Heart left ventricle (tissue), 16 donors: ENCODE measurements around the gene MAN1C1. TPM values are rescaled to one million over a fixed set of nuclear protein-coding genes. Genes with fewer than 3 reads are reported as not detected.

Experiments used
- ATAC-seq, 4 donors: fragments of 200-7000 bp; cut with Tn5 transposase; one replicate each; pipeline ENCODE4 v1.9.1; 2020 to 2022; ENCODE audit warnings: moderate library complexity in 4 of 4, mild to moderate bottlenecking in 3 of 4, moderate number of reproducible peaks in 1 of 4
- DNase-seq, 5 donors: peaks; one replicate each; pipeline ENCODE4 v3.0.0-alpha.2; 2020
- H3K27ac ChIP-seq, 12 donors: fragments of 200-600 bp; sonication (generic) in 4 of 12; one replicate each; pipeline versions ENCODE4 v1.5.0 to v1.8.0; 2016 to 2022; ENCODE audit warnings: mild to moderate bottlenecking in 2 of 12
- H3K27me3 ChIP-seq, 9 donors: fragments of 200-600 bp; sonication (generic) in 2 of 9; one replicate each; pipeline versions ENCODE4 v1.5.1 to v1.8.0; 2016 to 2022; ENCODE audit warnings: mild to moderate bottlenecking in 3 of 9
- H3K36me3 ChIP-seq, 9 donors: fragments of 200-600 bp; sonication (generic) in 2 of 9; one replicate each; pipeline versions ENCODE4 v1.5.0 to v1.8.0; 2018 to 2022; ENCODE audit warnings: mild to moderate bottlenecking in 2 of 9
- H3K4me1 ChIP-seq, 12 donors: fragments of 200-600 bp; sonication (generic) in 4 of 12; one replicate each; pipeline versions ENCODE4 v1.5.0 to v1.8.0; 2016 to 2022; ENCODE audit warnings: mild to moderate bottlenecking in 3 of 12
- H3K4me3 ChIP-seq, 12 donors: fragments of 200-600 bp; sonication (generic) in 4 of 12; one replicate each; pipeline versions ENCODE4 v1.5.0 to v1.8.0; 2017 to 2022; ENCODE audit warnings: mild to moderate bottlenecking in 9 of 12, moderate library complexity in 4 of 12
- H3K9me3 ChIP-seq, 12 donors: fragments of 200-600 bp; sonication (generic) in 4 of 12; one replicate each; pipeline versions ENCODE4 v1.5.0 to v1.8.0; 2016 to 2022; ENCODE audit warnings: mild to moderate bottlenecking in 1 of 12
- POLR2A ChIP-seq, 2 donors: fragments of 450-650 bp; IDR thresholded peaks; one replicate each; pipeline ENCODE4 v1.6.1; 2017; ENCODE audit warnings: antibody characterized with exemption in 2 of 2, mild to moderate bottlenecking in 2 of 2, moderate library complexity in 2 of 2
- WGBS, 4 donors: extraction: QIAGEN DNeasy Blood & Tissue Kit in 2 of 4; methylation state at CpG; one replicate each; pipeline versions ENCODE4 v1.1.5 to v1.1.7; 2013 to 2018; 5-methylcytosine and 5-hydroxymethylcytosine counted together
- intact Hi-C, 10 donors: fragments of 100-400 bp; cut with DNase I; formaldehyde crosslinking; loops; one replicate each; pipeline versions ENCODE4 v1.11.1 to v1.14.2; 2022
- polyA plus RNA-seq, 2 donors: library from polyadenylated mRNA; stranded (reverse); fragments of 200-250 nt; gene quantifications; one replicate each; pipeline ENCODE4 v1.2.3, GENCODE V29; 2013
- total RNA-seq, 9 donors: library from RNA; depleted of rRNA in 2 of 9; stranded (reverse); fragments of >200 nt in 2 of 9; fragmentation: NEBNext Ultra II Directional in 3 of 9; extraction: Animal tissue kit (Norgen Biotek cat#: 25700) in 3 of 9; gene quantifications; one replicate each; pipeline versions ENCODE4 v1.1.0 to v1.2.4, GENCODE V29; 2016 to 2023
- TF ChIP-seq, protein P1 (sequence below), 12 donors: fragments of 200-600 bp; sonication (generic) in 4 of 12; IDR thresholded peaks; one replicate each; pipeline versions ENCODE4 v1.5.0 to v1.8.0; 2018 to 2022; ENCODE audit warnings: antibody characterized with exemption in 12 of 12, mild to moderate bottlenecking in 5 of 12
- donor health status: ischemic (EF 13 %, LVEDD 7.1; RV severe dilation, severe dysfunction).
- donor health status: healthy with polysubstance abuse.
- donor health status: DM: no; HTN: yes; CAD: no.
- donor health status: DM: no; HTN: no; CAD: no.
- donor health status: ischemic (EF 25% LVEDD 6.9; RV normal size, moderate dysfunction).
- donor health status: ischemic (EF 25% LVEDD 5.7; RV mildly dilated, moderate dysfunction).
- donor health status: healthy.
- donor health status: DM: yes; HTN: yes; CAD: no.
- donor health status: ischemic (EF 35%, LVEDD 5.7; RV mildly dilated, moderate dysfunction).
- donor health status: nonischemic (EF 11% LVEDD 7.7; RV severe dilation, severe dysfunction).
- donor health status: DM: yes; HTN: yes; CAD: no.
- donor health status: PGD.
- donor health status: ischemic (EF 29% LVEDD 5.4; RV normal size, mild dysfunction).
- donor health status: nonischemic (EF 23%, LVEDD 6.1; RV moderate dilation, normal function).

The MAN1C1 gene
- total and polyA plus RNA-seq, 11 donors, result 7.7 to 25.7 (median 14.7) TPM

DNA sequence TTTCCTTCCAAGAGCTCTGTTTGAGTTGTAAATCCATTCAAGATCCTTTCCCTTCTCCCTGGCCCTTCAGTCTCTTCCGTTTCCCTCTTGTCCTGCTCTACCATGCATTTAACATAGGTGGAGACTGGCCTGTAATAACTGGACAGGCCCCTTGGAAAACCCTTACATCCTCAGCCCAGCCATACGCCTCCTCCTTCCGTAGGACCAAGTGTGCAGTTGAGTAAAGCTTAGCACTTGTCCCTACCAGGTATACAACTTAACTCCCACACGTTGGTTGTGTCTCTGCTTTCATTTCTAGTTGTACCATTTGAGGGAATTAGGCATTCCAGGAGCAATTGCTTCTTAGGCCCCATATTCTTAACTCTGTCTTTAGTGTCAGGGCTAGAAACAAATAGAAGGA lies 6.4 kb downstream of the MAN1C1 start:
- 67 to 78% (median 74%) methylated on average over 4 of the region's 4 CpGs for WGBS, 4 donors
- no peaks in the 10 kb centered on the region for H3K27me3 ChIP-seq
- peaks cover 0 to 4% (median 0%) of the 10 kb centered on the region in 9 donors for H3K36me3 ChIP-seq
- DNase-seq, result no peak
- no peak overlapping the region for H3K27ac ChIP-seq
- TF ChIP-seq POLR2A (IDR thresholded peaks at IDR 0.05), result no peak
- TF ChIP-seq, protein P1, sequence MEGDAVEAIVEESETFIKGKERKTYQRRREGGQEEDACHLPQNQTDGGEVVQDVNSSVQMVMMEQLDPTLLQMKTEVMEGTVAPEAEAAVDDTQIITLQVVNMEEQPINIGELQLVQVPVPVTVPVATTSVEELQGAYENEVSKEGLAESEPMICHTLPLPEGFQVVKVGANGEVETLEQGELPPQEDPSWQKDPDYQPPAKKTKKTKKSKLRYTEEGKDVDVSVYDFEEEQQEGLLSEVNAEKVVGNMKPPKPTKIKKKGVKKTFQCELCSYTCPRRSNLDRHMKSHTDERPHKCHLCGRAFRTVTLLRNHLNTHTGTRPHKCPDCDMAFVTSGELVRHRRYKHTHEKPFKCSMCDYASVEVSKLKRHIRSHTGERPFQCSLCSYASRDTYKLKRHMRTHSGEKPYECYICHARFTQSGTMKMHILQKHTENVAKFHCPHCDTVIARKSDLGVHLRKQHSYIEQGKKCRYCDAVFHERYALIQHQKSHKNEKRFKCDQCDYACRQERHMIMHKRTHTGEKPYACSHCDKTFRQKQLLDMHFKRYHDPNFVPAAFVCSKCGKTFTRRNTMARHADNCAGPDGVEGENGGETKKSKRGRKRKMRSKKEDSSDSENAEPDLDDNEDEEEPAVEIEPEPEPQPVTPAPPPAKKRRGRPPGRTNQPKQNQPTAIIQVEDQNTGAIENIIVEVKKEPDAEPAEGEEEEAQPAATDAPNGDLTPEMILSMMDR (IDR thresholded peaks at IDR 0.05), result no peak
- H3K4me1 ChIP-seq, result peaks cover 0 to 59% (median 36%) of the 10 kb centered on the region in 12 donors
- no peak for ATAC-seq
- intact Hi-C loops, result loop anchor here in 3 of 10 donors (5.0 to 10.0 kb wide), 2 partner anchors 52 to 64 kb away; no protein-coding TSS in a partner anchor
- peaks cover 0 to 8% (median 0%) of the 10 kb centered on the region in 12 donors for H3K9me3 ChIP-seq
- no peak overlapping the region for H3K4me3 ChIP-seq

DNA sequence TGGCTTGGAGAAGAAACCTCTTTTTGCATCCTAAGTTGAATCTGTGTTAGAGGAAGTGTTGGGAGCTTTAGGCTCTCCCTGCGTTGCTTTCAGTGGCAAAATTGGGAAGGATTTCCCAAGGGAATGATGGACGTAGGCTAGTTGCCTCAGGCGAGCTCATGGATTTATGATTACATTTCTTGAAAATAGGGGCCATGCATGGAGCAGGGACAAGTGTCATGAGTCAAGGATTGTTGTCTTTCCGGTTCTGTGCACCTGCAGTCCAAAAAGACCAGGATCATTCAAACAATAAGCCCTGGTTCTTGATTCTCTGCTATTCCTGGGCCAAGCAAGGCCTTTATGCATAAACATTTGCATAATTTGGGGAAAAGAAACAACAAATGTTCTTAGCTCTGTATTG lies 7.1 kb downstream of the MAN1C1 start:
- no peak for ATAC-seq
- no peak overlapping the region for H3K27ac ChIP-seq
- peaks cover 0 to 4% (median 0%) of the 10 kb centered on the region in 9 donors for H3K36me3 ChIP-seq
- peaks cover 0 to 51% (median 30%) of the 10 kb centered on the region in 12 donors for H3K4me1 ChIP-seq
- no peaks in the 10 kb centered on the region for H3K27me3 ChIP-seq
- TF ChIP-seq, protein P1 (IDR thresholded peaks at IDR 0.05), result no peak
- 66 to 77% (median 75%) methylated on average over 4 of the region's 4 CpGs for WGBS, 4 donors
- DNase-seq, result no peak
- H3K9me3 ChIP-seq, result peaks cover 0 to 8% (median 0%) of the 10 kb centered on the region in 12 donors
- H3K4me3 ChIP-seq, result no peak overlapping the region
- intact Hi-C loops, result loop anchor here in 3 of 10 donors (5.0 to 10.0 kb wide), 2 partner anchors 51 to 64 kb away; no protein-coding TSS in a partner anchor

DNA sequence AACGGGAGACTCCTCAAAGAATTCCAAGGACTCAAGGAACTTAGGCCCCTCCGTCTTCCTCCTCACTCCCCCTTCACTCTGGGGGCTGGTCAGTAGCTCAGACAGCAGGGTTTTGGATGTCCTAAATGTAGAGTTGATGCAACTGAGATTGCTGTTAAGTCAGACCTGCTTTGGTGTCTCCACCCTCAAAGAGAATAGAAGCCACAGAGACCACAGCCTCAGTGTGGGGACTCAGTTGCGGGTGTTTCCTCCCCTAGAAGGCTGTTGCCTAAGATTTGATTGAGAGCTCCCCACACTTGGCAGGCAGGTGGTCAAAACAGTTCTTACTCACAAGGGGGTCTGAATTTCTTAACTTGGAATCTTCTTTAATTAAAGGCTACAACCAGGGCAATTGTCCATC lies 7.6 kb downstream of the MAN1C1 start:
- Histone ChIP-seq H3K27me3 (no peaks in the 10 kb centered on the region), H3K9me3 (peaks cover 0 to 8% (median 0%) of the 10 kb centered on the region in 12 donors), H3K27ac (no peak overlapping the region), H3K4me1 (peaks cover 0 to 47% (median 26%) of the 10 kb centered on the region in 12 donors), H3K4me3 (no peak overlapping the region), H3K36me3 (peaks cover 0 to 4% (median 0%) of the 10 kb centered on the region in 9 donors)
- ATAC-seq (no peak), DNase-seq (no peak)
- 74 to 84% (median 79%) methylated on average over 3 of the region's 3 CpGs for WGBS, 4 donors
- intact Hi-C loops, result loop anchor here in 3 of 10 donors (5.0 to 10.0 kb wide), 2 partner anchors 51 to 63 kb away; no protein-coding TSS in a partner anchor
- TF ChIP-seq POLR2A (IDR thresholded peaks at IDR 0.05), result no peak
- TF ChIP-seq, protein P1 (IDR thresholded peaks at IDR 0.05), result no peak

DNA sequence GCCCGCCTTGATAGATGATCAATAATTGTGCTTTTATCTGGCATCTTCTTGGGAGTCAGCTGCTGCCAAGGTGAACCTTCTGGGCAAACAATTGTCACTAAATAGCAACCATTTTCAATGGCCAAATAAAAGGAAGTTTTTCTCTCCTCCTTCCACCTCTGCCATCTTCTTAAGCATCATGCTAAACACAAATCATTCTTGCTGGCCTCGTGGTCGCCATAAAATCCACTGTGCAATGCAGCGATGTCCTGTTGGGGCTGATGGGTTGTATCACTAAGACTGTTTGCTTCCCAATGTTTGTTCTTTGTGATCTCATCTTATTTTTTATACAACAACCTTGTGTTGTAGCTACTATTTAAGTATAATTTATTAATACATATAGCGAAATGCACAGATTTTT lies 8.0 kb downstream of the MAN1C1 start:
- TF ChIP-seq, protein P1 (IDR thresholded peaks at IDR 0.05), result no peak
- no peak for TF ChIP-seq POLR2A (IDR thresholded peaks at IDR 0.05)
- 88 to 95% (median 91%) methylated on average over 5 of the region's 5 CpGs for WGBS, 4 donors
- intact Hi-C loops, result loop anchor here in 3 of 10 donors (5.0 to 10.0 kb wide), 2 partner anchors 50 to 63 kb away; no protein-coding TSS in a partner anchor
- no peak overlapping the region for H3K27ac ChIP-seq
- H3K9me3 ChIP-seq, result peaks cover 0 to 8% (median 0%) of the 10 kb centered on the region in 12 donors
- ATAC-seq (no peak), DNase-seq (no peak)
- peaks cover 0 to 43% (median 22%) of the 10 kb centered on the region in 12 donors for H3K4me1 ChIP-seq
- no peak overlapping the region for H3K4me3 ChIP-seq
- no peaks in the 10 kb centered on the region for H3K27me3 ChIP-seq
- H3K36me3 ChIP-seq, result peaks cover 0 to 4% (median 0%) of the 10 kb centered on the region in 9 donors
